ENCODE results near the gene JAM3. TPM values are rescaled to one million over a fixed set of nuclear protein-coding genes. Genes with fewer than 3 reads are reported as not detected.

The JAM3 gene
- total RNA-seq, 2 donors from 2014 or later: 35.8 to 41.8 TPM

- peaks cover 8% of the 10 kb centered on the region for H3K4me1 Mint-ChIP-seq
- no peak for TF ChIP-seq CTCF (conservative IDR thresholded peaks at IDR 0.05)
- H3K27me3 ChIP-seq (ENCODE audit: control insufficient read depth, insufficient read depth, low read length, poor library complexity, severe bottlenecking): peaks cover 9% of the 10 kb centered on the region
- no peaks in the 10 kb centered on the region for H3K36me3 ChIP-seq (ENCODE audit: control insufficient read depth, insufficient read depth, low read length)
- H3K27me3 Mint-ChIP-seq (ENCODE audit: insufficient read depth): peaks cover 24% of the 10 kb centered on the region
- no peaks in the 10 kb centered on the region for H3K9me3 Mint-ChIP-seq
- no peak overlapping the region for H3K4me3 Mint-ChIP-seq
- H3K9ac ChIP-seq (ENCODE audit: extremely low read depth, low read length, poor library complexity, severe bottlenecking): no peak overlapping the region
- DNase-seq: no peak
- H3K36me3 Mint-ChIP-seq (ENCODE audit: low read depth): no peaks in the 10 kb centered on the region
- H3K27ac Mint-ChIP-seq: no peak overlapping the region
- peak overlapping the region; percentile 74 for H3K27ac ChIP-seq (ENCODE audit: low read depth, low read length)
- peaks cover 3% of the 10 kb centered on the region for H3K4me1 ChIP-seq (ENCODE audit: control insufficient read depth, insufficient read depth, low read length)
- WGBS, 2 experiments (ENCODE audit: insufficient coverage in 1 of 2, insufficient read length in 1 of 2): 67 to 74% methylated on average over 7 to 11 of the region's 12 CpGs
- H3K9me3 ChIP-seq (ENCODE audit: control insufficient read depth, low read length): no peaks in the 10 kb centered on the region
- H3K4me3 ChIP-seq (ENCODE audit: low read length): no peak overlapping the region
These were observed 1.7 kb upstream of the JAM3 start for GRCh38 chr11:134066943-134067885.

GRCh38 chr11:134069426-134070341 is 812 bp downstream of the JAM3 start:
- peak overlapping the region; percentile 83 for H3K4me3 Mint-ChIP-seq
- Histone ChIP-seq H3K27me3 (ENCODE audit: control insufficient read depth, insufficient read depth, low read length, poor library complexity, severe bottlenecking) (peaks cover 9% of the 10 kb centered on the region), H3K9ac (ENCODE audit: extremely low read depth, low read length, poor library complexity, severe bottlenecking) (peak overlapping the region; percentile 26), H3K27ac (ENCODE audit: low read depth, low read length) (peak overlapping the region; percentile 82), H3K4me1 (ENCODE audit: control insufficient read depth, insufficient read depth, low read length) (peaks cover 3% of the 10 kb centered on the region), H3K9me3 (ENCODE audit: control insufficient read depth, low read length) (no peaks in the 10 kb centered on the region), H3K4me3 (ENCODE audit: low read length) (peak overlapping the region; percentile 77), H3K36me3 (ENCODE audit: control insufficient read depth, insufficient read depth, low read length) (no peaks in the 10 kb centered on the region)
- 11 to 12% methylated on average over 17 to 41 of the region's 41 CpGs for WGBS, 2 experiments (ENCODE audit: insufficient coverage in 1 of 2, insufficient read length in 1 of 2)
- peaks cover 24% of the 10 kb centered on the region for H3K27me3 Mint-ChIP-seq (ENCODE audit: insufficient read depth)
- H3K9me3 Mint-ChIP-seq: no peaks in the 10 kb centered on the region
- TF ChIP-seq CTCF (conservative IDR thresholded peaks at IDR 0.05): no peak
- DNase-seq: peak; percentile 74
- peaks cover 8% of the 10 kb centered on the region for H3K4me1 Mint-ChIP-seq
- no peak overlapping the region for H3K27ac Mint-ChIP-seq
- H3K36me3 Mint-ChIP-seq (ENCODE audit: low read depth): no peaks in the 10 kb centered on the region

- Histone ChIP-seq H3K27me3 (ENCODE audit: control insufficient read depth, insufficient read depth, low read length, poor library complexity, severe bottlenecking) (peaks cover 9% of the 10 kb centered on the region), H3K9ac (ENCODE audit: extremely low read depth, low read length, poor library complexity, severe bottlenecking) (no peak overlapping the region), H3K4me3 (ENCODE audit: low read length) (peak overlapping the region; percentile 77), H3K36me3 (ENCODE audit: control insufficient read depth, insufficient read depth, low read length) (no peaks in the 10 kb centered on the region), H3K27ac (ENCODE audit: low read depth, low read length) (peak overlapping the region; percentile 82), H3K4me1 (ENCODE audit: control insufficient read depth, insufficient read depth, low read length) (peaks cover 3% of the 10 kb centered on the region), H3K9me3 (ENCODE audit: control insufficient read depth, low read length) (no peaks in the 10 kb centered on the region)
- DNase-seq: no peak
- WGBS, 2 experiments (ENCODE audit: insufficient coverage in 1 of 2, insufficient read length in 1 of 2): 70 to 76% methylated on average over 4 to 6 of the region's 6 CpGs
- Mint-ChIP-seq H3K27me3 (ENCODE audit: insufficient read depth) (peaks cover 23% of the 10 kb centered on the region), H3K4me3 (peak overlapping the region; percentile 83), H3K36me3 (ENCODE audit: low read depth) (no peaks in the 10 kb centered on the region), H3K27ac (no peak overlapping the region), H3K4me1 (peaks cover 8% of the 10 kb centered on the region), H3K9me3 (no peaks in the 10 kb centered on the region)
- no peak for TF ChIP-seq CTCF (conservative IDR thresholded peaks at IDR 0.05)
These were observed 1.5 kb downstream of the JAM3 start for GRCh38 chr11:134070342-134070845.

All from endodermal cell (in vitro differentiated cells).